ENCODE results near the gene EPHA10. TPM values are rescaled to one million over a fixed set of nuclear protein-coding genes. Genes with fewer than 3 reads are reported as not detected.

The EPHA10 gene
- total RNA-seq, 1 donor, result not detected

GRCh38 chr1:37673920-37674319 lies 91.0 kb downstream of the EPHA10 start:
- TF ChIP-seq CTCF (IDR thresholded peaks at IDR 0.05; ENCODE audit: insufficient read depth, low read depth, low read length), result no peak
- H3K4me3 ChIP-seq (ENCODE audit: low read depth, low read length), result no peak overlapping the region
- DNase-seq (ENCODE audit: low read depth), result no peak

GRCh38 chr1:37672136-37672870 lies 92.6 kb downstream of the EPHA10 start:
- no peak for TF ChIP-seq CTCF (IDR thresholded peaks at IDR 0.05; ENCODE audit: insufficient read depth, low read depth, low read length)
- peak; percentile 18 for DNase-seq (ENCODE audit: low read depth)
- H3K4me3 ChIP-seq (ENCODE audit: low read depth, low read length), result no peak overlapping the region

GRCh38 chr1:37671261-37671660 lies 93.7 kb downstream of the EPHA10 start:
- no peak overlapping the region for H3K4me3 ChIP-seq (ENCODE audit: low read depth, low read length)
- no peak for DNase-seq (ENCODE audit: low read depth)

GRCh38 chr1:37670133-37670532 lies 94.8 kb downstream of the EPHA10 start:
- no peak overlapping the region for H3K4me3 ChIP-seq (ENCODE audit: low read depth, low read length)
- DNase-seq (ENCODE audit: low read depth), result no peak
- no peak for TF ChIP-seq CTCF (IDR thresholded peaks at IDR 0.05; ENCODE audit: insufficient read depth, low read depth, low read length)

More at GRCh38 chr1:37671261-37671660, 93.7 kb downstream of the EPHA10 start:
- TF ChIP-seq CTCF (IDR thresholded peaks at IDR 0.05; ENCODE audit: insufficient read depth, low read depth, low read length), result no peak

- no peak for DNase-seq (ENCODE audit: low read depth)
- no peak for TF ChIP-seq CTCF (IDR thresholded peaks at IDR 0.05; ENCODE audit: insufficient read depth, low read depth, low read length)
Observed at GRCh38 chr1:37667023-37667671, 97.8 kb downstream of the EPHA10 start.

GRCh38 chr1:37666241-37666867 lies 98.6 kb downstream of the EPHA10 start:
- no peak overlapping the region for H3K4me3 ChIP-seq (ENCODE audit: low read depth, low read length)
- no peak for TF ChIP-seq CTCF (IDR thresholded peaks at IDR 0.05; ENCODE audit: insufficient read depth, low read depth, low read length)

More at GRCh38 chr1:37667023-37667671, 97.8 kb downstream of the EPHA10 start:
- no peak overlapping the region for H3K4me3 ChIP-seq (ENCODE audit: low read depth, low read length)

More at GRCh38 chr1:37666241-37666867, 98.6 kb downstream of the EPHA10 start:
- no peak for DNase-seq (ENCODE audit: low read depth)

Small RNA genes lying within 50 kb of the gene (small RNA-seq; reads per million reads assigned to genes)
- gene RF00019, result not detected

Other genes with a start within 250 kb of the EPHA10 start
- 9.5 and 11.6 TPM in 2 replicates for gene SNIP1, start 210.8 kb downstream of the EPHA10 start, total RNA-seq
- 7.1 and 7.3 TPM in 2 replicates for gene DNALI1, start 208.2 kb downstream of the EPHA10 start, total RNA-seq
- 77.7 and 85.4 TPM in 2 replicates for gene GNL2, start 169.2 kb downstream of the EPHA10 start, total RNA-seq
- not detected in 2 replicates for gene RSPO1, start 130.2 kb downstream of the EPHA10 start, total RNA-seq
- gene CDCA8, start 72.6 kb downstream of the EPHA10 start, total RNA-seq, result 6.1 and 14.2 TPM in 2 replicates
- gene MANEAL, start 28.7 kb upstream of the EPHA10 start, total RNA-seq, result 0.43 and 0.97 TPM in 2 replicates
- gene C1orf122, start 42.7 kb upstream of the EPHA10 start, total RNA-seq, result 13.4 and 17.4 TPM in 2 replicates
- gene YRDC, start 43.1 kb upstream of the EPHA10 start, total RNA-seq, result 11.9 and 15.5 TPM in 2 replicates
- gene MTF1, start 94.5 kb upstream of the EPHA10 start, total RNA-seq, result 3.2 and 5.6 TPM in 2 replicates
- 31.1 and 35.1 TPM in 2 replicates for gene INPP5B, start 181.9 kb upstream of the EPHA10 start, total RNA-seq
- gene SF3A3, start 224.9 kb upstream of the EPHA10 start, total RNA-seq, result 108 and 116 TPM in 2 replicates
- 25.5 and 33.2 TPM in 2 replicates for gene FHL3, start 240.4 kb upstream of the EPHA10 start, total RNA-seq
- gene UTP11, start 247.6 kb upstream of the EPHA10 start, total RNA-seq, result 49.6 and 55.7 TPM in 2 replicates